Fibroblast of villous mesenchyme (primary cell): ENCODE results near the gene PIP5K1A. TPM values are rescaled to one million over a fixed set of nuclear protein-coding genes. Genes with fewer than 3 reads are reported as not detected.

ENCODE experiments used
- DNase-seq: peaks from one replicate; pipeline ENCODE4 v3.0.0-alpha.2; 2010; ENCODE audit warnings: low read depth
- H3K4me3 ChIP-seq: 2 replicates; pipeline ENCODE4 v1.5.1; 2011; ENCODE audit warnings: low read depth, mild to moderate bottlenecking, low read length
- total RNA-seq: library from RNA; depleted of rRNA; stranded (reverse); fragments of >200 nt; gene quantifications from 2 replicates; pipeline ENCODE4 v1.2.3, GENCODE V29; 2012
- TF ChIP-seq, protein P1 (sequence below): IDR thresholded peaks from 2 replicates; pipeline ENCODE4 v1.5.1; 2012; ENCODE audit warnings: low read depth, mild to moderate bottlenecking, low read length; ENCODE audit not compliant: insufficient read depth

PIP5K1A gene
- total RNA-seq, 1 donor: 131 TPM

DNA sequence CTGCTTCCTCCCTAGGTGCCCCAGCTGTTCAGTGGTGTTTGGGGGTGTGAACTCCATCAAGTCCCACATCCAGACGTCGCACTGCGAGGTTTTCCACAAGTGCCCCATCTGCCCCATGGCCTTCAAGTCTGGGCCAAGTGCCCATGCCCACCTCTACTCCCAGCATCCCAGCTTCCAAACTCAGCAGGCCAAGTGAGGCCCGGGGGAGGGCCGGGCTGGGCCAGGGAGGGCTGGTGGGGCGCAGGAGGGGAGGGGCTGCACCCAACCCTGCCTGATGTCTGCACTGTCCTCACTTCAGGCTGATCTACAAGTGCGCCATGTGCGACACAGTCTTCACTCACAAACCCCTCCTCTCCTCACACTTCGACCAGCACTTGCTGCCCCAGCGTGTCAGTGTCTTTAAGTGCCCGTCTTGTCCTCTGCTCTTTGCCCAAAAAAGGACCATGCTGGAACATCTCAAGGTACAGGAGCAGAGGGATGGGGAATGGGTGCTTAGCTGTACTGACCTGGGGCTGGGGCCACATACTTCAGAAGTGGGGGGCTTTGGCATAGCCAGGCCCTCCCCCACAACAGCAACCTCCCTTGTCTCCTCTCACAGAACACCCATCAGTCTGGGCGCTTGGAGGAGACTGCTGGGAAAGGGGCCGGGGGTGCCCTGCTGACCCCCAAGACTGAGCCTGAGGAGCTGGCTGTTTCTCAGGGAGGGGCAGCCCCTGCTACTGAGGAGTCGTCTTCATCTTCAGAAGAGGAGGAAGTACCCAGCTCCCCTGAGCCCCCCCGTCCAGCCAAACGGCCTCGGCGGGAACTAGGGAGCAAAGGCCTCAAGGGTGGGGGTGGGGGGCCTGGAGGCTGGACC is 91.0 kb downstream of the PIP5K1A start:
- H3K4me3 ChIP-seq: no peak overlapping the region
- TF ChIP-seq, protein P1, sequence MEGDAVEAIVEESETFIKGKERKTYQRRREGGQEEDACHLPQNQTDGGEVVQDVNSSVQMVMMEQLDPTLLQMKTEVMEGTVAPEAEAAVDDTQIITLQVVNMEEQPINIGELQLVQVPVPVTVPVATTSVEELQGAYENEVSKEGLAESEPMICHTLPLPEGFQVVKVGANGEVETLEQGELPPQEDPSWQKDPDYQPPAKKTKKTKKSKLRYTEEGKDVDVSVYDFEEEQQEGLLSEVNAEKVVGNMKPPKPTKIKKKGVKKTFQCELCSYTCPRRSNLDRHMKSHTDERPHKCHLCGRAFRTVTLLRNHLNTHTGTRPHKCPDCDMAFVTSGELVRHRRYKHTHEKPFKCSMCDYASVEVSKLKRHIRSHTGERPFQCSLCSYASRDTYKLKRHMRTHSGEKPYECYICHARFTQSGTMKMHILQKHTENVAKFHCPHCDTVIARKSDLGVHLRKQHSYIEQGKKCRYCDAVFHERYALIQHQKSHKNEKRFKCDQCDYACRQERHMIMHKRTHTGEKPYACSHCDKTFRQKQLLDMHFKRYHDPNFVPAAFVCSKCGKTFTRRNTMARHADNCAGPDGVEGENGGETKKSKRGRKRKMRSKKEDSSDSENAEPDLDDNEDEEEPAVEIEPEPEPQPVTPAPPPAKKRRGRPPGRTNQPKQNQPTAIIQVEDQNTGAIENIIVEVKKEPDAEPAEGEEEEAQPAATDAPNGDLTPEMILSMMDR: no peak
- DNase-seq: no peak

DNA sequence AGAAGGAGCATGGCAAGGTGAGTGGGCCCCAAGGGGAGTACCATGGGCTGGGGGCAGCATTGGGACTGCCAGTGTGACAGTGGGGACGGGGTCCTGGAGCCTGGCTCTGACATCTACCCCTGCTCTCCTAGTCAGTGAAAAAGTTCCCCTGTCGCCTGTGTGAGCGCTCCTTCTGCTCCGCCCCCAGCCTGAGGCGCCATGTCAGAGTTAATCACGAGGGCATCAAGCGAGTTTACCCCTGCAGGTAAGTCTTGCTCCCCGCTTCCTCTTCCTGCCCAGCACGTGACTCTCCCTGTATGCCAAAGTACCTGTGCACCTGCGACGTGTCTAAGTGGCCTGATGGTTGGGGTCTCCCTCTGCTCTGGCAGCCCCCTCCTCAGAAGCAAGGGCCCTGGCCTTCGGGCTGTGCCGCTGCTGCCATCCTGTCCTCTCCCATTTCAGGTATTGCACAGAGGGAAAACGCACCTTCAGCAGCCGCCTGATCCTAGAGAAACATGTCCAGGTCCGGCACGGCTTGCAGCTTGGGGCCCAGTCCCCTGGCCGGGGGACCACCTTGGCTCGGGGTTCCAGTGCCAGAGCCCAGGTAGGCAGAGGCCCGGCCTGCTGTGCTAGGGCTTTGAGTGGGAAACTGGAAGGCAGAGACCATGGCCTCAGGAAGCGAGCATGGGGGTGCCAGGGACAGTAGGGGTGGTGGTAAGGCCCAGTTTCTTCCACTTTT is 91.8 kb downstream of the PIP5K1A start:
- no peak overlapping the region for H3K4me3 ChIP-seq
- no peak for DNase-seq
- TF ChIP-seq, protein P1: no peak

DNA sequence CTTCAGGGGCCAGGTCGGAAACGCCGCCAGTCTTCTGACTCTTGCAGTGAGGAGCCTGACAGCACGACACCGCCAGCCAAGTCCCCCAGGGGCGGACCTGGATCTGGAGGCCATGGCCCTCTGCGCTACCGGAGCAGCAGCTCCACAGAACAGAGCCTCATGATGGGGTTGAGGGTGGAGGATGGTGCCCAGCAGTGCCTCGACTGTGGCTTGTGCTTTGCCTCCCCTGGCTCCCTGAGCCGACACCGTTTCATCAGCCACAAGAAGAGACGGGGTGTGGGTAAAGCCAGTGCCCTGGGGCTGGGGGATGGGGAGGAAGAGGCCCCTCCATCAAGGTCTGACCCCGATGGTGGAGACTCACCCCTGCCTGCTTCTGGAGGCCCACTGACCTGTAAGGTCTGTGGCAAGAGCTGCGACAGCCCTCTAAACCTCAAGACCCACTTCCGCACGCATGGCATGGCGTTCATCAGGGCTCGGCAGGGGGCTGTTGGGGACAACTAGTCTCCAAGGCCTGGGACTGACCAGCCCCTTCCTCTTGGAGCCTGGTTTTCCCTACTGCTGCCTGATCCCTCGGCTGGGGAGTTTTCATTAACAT is 92.5 kb downstream of the PIP5K1A start:
- no peak overlapping the region for H3K4me3 ChIP-seq
- no peak for DNase-seq
- TF ChIP-seq, protein P1: no peak

- TF ChIP-seq, protein P1: no peak
- no peak overlapping the region for H3K4me3 ChIP-seq
- no peak for DNase-seq
Measured at GRCh38 chr1:151292207-151293030, 94.1 kb downstream of the PIP5K1A start.

DNA sequence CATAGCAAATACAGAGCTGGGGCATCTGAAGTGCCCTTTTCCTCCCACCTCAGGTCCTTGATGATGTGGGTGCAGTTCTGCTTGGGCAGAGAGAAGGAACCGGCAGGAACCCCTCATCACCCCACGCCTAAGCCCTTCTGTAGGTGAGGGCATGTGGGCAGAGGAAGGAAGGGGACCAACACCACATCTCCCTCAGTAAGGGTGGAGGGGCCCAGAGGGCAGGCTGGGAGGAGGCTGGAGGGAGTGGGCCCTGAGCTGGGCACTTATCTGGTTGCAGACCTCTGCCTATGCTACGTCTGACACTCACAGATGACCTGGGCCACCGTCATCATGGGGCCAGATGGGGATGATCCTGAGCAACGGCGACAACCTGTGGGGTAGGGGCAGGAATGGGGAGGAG is 94.7 kb downstream of the PIP5K1A start:
- TF ChIP-seq, protein P1: no peak
- H3K4me3 ChIP-seq: no peak overlapping the region
- DNase-seq: no peak

DNA sequence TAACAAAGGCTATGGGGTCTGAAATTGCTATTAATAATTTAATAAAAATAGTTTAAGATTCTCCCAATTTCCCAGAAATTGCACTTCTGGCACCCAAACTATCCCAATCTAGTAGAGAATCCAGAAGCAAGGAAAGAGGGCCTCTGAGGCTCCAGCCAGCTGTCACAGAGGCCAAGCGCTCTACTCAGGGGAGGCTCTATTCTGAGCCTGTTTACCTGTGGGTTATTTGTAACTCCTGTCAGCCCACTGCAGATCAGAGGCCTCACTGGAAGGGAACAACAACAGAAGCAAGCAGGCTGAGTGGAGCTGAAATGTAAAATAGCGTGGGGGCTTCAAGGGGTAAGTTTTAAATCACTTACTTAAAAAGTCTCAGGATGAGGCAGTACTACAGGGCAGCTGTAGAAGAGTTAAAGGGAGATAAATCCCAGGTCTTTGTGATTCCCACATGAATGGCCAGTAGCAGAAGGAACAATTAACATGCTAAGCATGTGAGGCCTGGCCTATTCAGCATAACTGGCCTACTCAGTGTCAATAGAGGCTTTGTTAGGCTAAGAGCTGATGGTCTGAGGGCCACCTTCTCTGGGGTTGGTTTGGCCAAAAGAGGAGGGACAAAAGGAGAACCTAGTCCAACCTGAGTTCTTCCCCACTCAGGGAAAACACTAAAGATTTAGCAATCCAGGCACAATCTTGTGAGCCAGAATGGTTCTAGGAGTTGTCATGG is 96.5 kb downstream of the PIP5K1A start:
- no peak for DNase-seq
- TF ChIP-seq, protein P1: no peak
- no peak overlapping the region for H3K4me3 ChIP-seq
